ENCODE measurements around the gene QDPR.
"Not testable (repeated sequence)": the region's sequence is repeated elsewhere in the genome, so short reads cannot be mapped to it uniquely, and the experiment has no call there.

Gene QDPR

DNA sequence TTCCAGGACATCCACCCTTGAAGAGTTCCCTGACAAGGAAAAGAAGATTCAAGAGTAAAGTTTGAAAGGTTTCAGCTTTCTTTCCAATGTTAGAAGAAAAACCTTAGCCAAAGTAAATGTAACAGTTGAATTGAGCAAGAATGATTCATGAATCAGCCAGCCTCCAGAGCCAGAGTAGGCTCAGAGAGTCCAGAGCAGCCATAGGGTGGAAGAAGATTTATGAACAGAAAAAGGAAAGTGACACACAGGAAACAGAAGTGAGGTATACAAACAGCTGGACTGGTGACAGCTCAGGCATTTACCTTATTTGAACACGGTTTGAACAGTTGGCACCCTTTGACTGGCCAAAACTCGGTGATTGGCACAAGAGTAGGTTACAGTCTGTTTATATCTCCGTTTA is 63.2 kb downstream of the QDPR start:
- TF ChIP-seq, protein P1, sequence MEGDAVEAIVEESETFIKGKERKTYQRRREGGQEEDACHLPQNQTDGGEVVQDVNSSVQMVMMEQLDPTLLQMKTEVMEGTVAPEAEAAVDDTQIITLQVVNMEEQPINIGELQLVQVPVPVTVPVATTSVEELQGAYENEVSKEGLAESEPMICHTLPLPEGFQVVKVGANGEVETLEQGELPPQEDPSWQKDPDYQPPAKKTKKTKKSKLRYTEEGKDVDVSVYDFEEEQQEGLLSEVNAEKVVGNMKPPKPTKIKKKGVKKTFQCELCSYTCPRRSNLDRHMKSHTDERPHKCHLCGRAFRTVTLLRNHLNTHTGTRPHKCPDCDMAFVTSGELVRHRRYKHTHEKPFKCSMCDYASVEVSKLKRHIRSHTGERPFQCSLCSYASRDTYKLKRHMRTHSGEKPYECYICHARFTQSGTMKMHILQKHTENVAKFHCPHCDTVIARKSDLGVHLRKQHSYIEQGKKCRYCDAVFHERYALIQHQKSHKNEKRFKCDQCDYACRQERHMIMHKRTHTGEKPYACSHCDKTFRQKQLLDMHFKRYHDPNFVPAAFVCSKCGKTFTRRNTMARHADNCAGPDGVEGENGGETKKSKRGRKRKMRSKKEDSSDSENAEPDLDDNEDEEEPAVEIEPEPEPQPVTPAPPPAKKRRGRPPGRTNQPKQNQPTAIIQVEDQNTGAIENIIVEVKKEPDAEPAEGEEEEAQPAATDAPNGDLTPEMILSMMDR (IDR thresholded peaks at IDR 0.05; ENCODE audit: control insufficient read depth, insufficient read depth, low read depth, low read length, missing control alignments): no peak
- DNase-seq (ENCODE audit: low read depth): no peak
- H3K4me3 ChIP-seq (ENCODE audit: control insufficient read depth, low read depth, low read length): no peak overlapping the region

DNA sequence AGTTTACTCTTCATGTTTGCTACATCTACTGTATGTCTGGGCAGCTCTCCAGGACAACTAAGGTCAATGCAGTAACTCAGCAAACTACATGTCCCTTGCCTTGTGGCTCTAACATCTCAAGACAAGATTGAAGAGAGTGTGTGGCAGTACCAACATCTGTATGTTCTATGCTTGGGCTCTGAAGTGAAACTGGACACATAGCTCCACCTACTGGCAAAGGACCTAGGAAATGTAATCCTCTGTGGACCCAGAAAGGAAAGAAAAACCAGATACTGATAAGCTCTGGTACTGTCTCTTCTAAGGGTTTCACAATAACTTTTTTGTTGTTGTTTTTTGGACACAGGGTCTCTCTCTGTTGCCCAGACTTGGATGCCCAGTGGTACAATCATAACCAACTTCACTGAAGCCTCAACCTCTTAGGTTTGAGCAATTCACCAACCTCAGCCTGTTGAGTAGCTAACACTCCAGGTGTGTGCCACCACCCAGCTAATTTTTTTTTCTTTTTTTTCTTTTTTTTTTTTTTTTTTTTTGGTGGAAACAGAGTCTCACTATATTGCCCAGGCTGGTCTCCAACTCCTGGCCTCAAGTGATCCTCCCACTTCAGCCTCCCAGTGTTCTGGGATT is 64.1 kb downstream of the QDPR start:
- peak; percentile 61 for DNase-seq (ENCODE audit: low read depth)
- TF ChIP-seq, protein P1 (IDR thresholded peaks at IDR 0.05; ENCODE audit: control insufficient read depth, insufficient read depth, low read depth, low read length, missing control alignments): peak; percentile 80
- no peak overlapping the region for H3K4me3 ChIP-seq (ENCODE audit: control insufficient read depth, low read depth, low read length)

DNA sequence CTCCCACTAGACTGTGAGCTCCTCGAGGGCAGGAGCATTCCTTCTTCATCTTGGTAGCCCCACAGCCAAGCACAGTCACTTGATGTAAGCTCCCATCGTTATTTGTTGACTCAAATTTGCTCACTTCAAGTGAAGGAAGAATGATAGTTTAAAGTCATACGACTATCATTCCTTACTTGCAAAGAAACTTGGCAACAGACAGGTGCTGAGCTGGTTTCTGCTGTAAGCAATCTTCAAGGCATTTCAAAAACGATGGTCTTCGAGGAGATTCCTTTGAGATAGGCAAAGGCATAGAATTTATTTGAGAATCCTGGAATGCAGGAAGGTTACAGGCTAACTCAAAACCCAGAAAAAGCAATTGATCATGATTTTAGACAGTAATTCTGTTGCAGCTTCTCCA is 64.8 kb downstream of the QDPR start:
- H3K4me3 ChIP-seq (ENCODE audit: control insufficient read depth, low read depth, low read length): no peak overlapping the region
- DNase-seq (ENCODE audit: low read depth): no peak
- TF ChIP-seq, protein P1 (IDR thresholded peaks at IDR 0.05; ENCODE audit: control insufficient read depth, insufficient read depth, low read depth, low read length, missing control alignments): no peak

DNA sequence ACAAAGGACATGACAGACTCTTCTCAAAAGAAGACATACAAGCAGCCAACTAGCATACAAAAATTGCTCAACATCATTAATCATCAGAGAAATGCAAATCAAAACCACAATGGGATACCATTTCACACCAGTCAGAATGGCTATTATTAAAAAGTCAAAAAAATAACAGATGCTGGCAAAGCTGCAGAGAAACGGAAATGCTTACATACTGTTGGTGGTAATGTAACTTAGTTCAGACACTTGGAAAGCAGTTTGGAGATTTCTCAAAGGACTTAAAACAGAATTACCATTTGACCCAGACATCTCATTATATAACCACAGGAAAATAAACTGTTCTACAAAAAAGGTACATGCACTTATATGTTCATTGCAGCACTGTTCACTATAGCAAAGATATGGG is 69.4 kb downstream of the QDPR start:
- not testable (repeated sequence) for DNase-seq (ENCODE audit: low read depth); H3K4me3 ChIP-seq (ENCODE audit: control insufficient read depth, low read depth, low read length)

DNA sequence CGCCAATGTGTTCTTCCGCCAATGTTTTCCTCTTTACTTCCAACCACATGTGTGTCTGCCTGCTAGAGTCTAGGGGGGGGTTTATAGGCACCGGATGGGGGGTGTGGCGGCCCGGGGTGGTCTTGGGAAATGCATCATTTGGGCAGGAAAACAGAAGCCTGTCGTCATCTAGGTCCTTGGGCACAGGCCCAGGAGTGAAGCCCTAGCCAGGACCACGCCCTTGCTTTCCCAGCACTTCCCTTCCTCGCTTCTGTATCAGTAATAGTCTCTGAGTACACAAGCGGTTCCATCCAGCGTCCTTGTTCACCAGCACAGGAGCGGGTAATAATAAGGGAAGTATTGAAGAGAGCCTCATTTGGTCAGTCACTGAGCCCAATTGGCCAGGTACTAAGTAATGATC is 74.5 kb downstream of the QDPR start:
- no peak for DNase-seq (ENCODE audit: low read depth)
- H3K4me3 ChIP-seq (ENCODE audit: control insufficient read depth, low read depth, low read length): no peak overlapping the region
- TF ChIP-seq, protein P1 (IDR thresholded peaks at IDR 0.05; ENCODE audit: control insufficient read depth, insufficient read depth, low read depth, low read length, missing control alignments): no peak

DNA sequence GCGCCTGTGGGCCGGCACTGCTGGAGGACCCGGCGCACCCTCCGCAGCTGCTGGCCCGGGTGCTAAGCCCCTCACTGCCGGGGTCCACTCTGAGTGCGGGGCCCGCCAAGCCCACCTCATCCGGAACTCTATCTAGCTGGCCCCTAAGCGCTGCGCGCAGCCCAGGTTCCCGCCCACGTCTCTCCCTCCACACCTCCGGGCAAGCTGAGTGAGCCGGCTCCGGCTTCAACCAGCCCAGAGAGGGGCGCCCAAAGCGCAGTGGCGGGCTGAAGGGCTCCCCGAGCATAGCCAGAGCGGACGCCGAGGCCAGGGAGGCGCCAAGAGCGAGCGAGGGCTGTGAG is 75.2 kb downstream of the QDPR start:
- TF ChIP-seq, protein P1 (IDR thresholded peaks at IDR 0.05; ENCODE audit: control insufficient read depth, insufficient read depth, low read depth, low read length, missing control alignments): no peak
- no peak for DNase-seq (ENCODE audit: low read depth)
- no peak overlapping the region for H3K4me3 ChIP-seq (ENCODE audit: control insufficient read depth, low read depth, low read length)

Data from AG09309 (cell line).